HG03103 (cell line): ENCODE results near the gene CD79A.
"Not testable (repeated sequence)": the region's sequence is repeated elsewhere in the genome, so short reads cannot be mapped to it uniquely, and the experiment has no call there.

Experiments used
- ATAC-seq: cut with Tn5 transposase; IDR thresholded peaks from one replicate; pipeline ENCODE4 v1.9.1; 2021; ENCODE audit warnings: low read depth; ENCODE audit not compliant: unreplicated experiment

CD79A gene

DNA sequence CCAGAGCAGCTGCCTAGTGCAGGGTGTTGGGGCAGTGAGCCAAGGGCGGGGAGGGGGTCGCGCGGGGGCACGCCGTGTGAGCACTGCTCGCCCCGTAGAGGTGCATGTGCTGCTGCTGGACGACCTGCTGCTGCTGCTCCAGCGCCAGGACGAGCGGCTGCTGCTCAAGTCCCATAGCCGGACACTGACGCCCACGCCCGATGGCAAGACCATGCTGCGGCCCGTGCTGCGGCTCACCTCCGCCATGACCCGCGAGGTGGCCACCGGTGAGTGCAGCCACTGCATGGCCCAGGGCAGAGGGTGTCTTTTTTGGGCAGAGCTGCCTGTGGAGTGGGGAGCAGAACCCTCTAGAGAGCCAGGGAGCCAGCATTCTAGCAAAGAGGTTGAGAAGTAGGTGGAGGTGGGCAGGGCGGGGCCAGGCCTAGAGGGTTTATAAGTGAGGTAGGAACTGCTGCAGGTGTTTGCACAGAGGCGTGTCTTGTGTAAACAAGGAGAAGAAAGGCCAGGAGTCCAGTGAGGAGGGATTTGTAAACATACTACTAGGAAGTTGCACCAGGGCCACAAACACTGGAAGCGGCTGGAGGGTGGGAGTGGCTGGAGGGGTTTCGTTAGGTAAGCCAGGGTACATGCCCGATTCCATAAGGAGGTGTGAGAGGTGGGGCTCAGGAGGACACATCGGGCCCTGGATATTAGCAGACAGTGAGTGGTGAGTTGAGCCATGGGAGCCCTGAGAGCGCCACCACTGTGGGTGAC, 27.2 kb downstream of the CD79A start:
- no peak for ATAC-seq

DNA sequence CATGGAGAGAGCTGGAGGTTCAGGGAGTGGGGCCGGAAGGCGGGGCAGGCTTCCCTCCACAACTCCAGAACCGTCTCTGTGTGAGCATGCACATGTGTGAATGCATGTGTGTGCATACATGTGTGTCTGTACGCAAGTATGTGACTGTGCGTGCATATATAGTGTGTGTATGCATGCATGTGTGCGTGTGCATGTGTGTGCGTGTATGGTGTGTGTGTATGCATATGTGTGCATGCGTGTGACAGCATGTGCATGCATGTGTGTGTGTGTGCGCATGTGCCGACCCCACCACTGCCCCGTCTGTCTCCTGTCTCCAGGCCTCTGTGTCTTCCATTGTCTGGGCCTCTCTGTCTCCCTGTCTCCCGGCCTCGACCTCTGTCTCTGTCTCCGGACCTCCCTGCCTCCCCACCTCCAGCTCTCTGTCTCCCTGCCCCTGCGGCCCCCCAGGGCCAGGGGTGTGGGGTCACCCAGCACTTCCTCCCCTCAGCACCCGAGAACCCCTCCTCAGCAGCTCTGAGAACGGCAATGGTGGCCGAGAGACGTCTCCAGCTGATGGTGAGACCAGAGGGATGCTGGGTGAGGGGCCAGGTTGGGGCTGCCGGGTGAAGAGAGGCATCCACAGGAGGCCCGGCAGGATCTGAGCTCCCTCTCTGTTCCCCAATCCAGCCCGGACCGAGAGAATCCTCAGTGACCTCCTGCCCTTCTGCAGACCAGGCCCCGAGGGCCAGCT, 28.4 kb downstream of the CD79A start:
- ATAC-seq = no peak

DNA sequence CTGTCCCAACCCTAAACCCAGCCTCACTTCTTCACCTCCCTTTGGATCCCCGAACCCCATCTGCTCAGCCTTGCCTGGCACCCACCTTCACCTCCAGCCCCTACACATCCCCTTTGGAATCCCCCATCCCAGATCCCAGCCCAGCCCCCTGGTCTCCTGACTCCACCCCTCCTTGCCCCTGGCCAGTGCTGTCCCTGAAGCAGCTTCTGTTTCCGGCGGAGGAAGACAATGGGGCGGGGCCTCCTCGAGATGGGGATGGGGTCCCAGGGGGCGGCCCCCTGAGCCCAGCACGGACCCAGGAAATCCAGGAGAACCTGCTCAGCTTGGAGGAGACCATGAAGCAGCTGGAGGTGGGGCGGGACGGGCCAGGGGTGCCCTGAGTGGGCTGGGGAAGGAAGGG, 29.2 kb downstream of the CD79A start:
- ATAC-seq = no peak

DNA sequence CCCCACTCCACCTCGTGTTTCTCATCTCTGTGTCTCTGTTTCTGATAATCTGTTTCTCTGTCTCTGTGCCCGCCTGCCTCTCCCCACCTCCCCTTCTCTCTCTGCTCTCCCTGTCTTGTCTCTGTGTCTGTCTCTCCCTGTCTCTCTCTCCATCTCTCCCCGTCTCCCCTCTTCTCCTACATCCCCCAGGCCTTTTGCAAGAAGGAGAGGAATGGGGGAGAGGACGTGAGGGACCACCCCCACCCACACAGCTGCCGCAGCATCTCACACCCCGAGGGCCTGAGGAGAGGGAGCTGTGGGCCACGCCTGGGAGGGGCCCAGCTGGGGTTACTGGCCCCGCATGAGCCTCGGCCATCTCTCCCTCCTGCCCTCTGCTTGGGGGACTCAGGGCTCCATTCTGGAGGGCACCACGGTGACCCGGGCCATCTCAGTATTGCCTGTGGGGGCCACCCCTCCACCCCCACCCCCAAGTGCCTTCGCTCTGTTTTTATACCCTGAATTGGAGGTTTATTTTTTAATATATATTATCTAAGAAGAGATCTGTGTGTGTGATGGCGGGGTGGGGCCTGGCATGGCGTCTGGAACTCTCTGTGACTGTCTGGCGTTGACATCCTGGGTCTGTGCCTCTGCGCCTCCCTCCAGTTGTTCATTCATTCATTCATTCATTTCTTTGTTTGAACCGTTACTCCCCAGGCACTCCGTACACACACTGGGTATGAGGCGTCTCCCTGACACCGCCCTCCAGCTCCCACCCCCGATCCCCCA, 30.0 kb downstream of the CD79A start:
- no peak for ATAC-seq

DNA sequence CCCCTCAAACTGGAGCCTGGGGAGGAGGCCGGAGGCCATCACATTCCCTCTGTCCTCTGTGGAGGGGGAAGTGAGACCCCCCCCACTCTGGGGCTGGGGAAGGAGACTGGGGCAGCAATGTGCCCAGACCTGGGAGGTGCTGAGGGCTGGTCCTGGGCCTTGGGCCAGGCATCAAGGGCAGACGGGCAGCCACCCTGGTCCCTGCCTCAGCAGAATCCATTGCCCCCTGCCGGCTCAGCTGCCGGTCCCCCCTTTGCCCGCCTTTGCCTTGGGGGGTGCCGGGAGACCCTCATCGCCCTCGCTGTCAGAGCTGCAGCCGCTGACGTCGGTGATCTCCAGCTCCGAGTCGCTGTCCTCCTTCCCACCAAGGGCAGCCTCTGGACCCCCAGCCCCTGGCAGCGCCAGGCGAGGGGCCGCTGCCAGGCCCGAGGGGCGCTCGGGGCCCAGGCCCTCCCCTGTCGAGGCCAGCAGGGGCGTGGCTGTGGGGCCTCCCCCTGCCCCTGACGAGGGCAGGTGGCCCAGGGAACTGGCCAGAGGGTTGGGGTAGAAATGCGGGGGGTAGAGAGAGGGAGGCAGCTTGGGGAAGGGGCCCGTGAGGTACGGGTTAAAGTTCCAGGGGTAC, 31.0 kb downstream of the CD79A start:
- no peak for ATAC-seq

DNA sequence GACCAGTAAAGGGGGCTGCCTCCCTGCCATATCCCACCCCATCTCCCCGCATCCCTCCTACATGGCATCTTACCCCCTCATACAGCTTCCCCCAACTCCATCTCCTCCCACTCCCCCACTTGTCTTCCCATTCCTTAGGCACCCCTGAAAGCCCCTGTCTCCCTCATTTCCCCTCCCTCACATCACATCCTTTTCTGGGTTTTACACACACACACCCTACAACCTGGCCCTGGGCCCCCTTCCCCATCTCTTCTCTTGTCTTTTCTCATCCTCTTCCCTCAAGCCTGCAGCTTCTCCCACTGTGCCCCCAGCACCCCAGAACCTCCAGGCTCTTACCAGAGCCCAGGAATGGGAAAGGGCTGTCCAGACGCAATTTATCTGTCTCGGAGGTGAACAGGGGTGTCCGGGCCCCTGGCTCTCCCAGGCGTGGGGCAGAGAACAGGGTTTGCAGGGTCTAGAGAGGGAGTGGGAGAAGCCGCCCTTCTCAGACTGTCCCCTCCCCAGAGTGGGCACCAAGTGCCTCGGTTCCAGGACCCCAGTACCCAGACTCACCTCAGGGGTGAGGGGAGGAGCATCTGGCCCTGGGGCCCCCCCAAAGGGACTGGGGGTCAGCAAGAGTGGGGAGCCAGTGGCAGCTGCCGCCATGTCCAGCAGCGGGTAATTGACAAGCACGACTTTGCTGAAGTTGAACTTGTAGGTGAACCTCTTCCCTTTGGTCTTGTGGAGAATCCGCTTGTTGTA, 31.8 kb downstream of the CD79A start:
- ATAC-seq = no peak

DNA sequence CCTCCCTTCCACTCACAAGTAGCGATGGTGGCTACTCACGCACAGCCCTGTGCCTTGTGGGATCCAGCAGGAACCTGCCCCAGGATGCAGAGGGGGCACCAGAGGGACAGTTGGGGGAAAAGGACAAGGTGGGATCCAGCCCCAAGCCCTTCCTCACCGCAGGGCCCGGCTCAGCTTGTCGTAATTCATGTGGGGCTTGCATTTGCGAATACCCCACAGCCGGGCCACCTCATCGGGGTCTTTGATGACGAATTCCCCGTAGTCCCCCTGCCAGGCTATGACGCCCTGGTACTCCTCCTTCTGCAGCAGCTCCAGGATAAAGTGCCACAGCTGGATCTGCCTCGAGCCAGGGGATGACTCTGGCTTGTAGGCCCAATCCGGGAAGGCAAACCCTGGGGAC, 32.6 kb downstream of the CD79A start:
- ATAC-seq = no peak

DNA sequence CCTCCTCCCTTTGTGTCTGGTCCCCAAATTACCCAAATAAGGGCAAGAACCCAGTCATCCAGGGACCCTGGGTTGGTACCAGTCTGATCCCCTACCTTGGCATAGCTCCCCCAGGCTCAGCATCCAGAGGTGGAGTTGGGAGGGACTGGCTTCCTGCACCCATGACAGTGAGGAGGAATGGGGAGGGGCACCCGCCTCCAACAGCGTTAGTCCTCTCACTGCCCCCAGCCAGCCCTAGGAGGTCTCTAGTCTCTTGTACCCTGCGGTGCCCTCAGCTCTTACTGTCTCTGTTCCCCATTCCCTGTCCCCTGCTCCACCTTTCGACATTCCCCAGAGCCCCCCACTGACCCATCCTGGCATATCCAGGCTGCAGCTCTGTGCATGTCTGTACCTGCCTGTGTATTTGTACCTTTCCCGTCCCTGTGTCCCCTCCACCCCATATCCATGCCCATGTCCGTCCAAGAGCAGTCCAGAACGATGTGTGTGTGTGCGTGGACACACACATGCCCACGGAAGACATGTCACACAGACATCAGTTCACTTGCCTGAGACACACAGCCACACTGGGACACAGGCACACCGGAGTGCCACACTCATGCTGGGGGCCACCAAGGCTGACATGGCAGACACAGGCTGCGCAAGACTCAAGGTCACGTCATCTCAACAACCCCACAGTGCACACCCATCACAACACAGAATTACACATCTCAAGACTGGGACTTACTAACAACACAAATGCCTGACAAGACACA, 33.3 kb downstream of the CD79A start:
- no peak for ATAC-seq

DNA sequence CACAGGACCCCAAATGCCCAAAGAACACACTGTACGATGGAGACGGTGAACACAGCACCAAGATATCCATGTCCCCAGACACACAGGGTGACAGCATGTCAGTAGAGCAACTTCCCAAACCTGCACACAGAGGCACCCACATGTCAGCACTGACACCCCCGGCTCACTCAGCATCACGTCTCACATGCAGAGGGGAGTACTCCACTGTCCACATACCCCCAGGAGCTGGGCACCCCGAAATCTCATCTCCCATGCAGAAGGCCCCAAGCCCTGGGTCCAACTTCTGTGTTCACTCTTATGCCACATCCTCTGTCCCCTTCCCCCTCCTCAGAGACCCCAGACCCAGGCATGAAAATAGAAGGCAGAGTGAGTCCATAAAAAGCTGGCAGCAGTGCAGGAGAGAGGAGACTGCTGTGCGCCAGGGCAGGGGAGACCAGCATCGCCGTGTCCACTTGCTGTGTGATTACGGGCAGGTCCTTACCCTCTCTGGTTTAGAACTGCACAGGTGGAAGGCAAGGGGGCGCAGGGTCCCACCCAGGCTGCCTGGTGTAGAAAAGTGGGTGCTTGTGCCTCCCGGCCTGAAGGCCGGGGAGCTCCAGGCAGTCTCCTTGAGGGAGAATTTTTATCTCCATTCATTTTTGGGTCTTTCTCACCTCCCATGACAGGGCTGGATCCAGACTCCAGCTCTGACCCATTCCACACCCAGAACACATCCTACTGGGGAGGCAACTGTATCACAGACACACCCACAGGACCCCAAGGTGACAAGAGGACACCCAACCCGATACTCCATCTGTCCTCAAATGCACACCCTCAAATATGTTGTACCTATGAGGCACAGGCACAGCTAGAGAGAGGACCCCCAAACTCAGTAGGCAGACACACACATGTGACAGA, 34.2 kb downstream of the CD79A start:
- no peak for ATAC-seq

DNA sequence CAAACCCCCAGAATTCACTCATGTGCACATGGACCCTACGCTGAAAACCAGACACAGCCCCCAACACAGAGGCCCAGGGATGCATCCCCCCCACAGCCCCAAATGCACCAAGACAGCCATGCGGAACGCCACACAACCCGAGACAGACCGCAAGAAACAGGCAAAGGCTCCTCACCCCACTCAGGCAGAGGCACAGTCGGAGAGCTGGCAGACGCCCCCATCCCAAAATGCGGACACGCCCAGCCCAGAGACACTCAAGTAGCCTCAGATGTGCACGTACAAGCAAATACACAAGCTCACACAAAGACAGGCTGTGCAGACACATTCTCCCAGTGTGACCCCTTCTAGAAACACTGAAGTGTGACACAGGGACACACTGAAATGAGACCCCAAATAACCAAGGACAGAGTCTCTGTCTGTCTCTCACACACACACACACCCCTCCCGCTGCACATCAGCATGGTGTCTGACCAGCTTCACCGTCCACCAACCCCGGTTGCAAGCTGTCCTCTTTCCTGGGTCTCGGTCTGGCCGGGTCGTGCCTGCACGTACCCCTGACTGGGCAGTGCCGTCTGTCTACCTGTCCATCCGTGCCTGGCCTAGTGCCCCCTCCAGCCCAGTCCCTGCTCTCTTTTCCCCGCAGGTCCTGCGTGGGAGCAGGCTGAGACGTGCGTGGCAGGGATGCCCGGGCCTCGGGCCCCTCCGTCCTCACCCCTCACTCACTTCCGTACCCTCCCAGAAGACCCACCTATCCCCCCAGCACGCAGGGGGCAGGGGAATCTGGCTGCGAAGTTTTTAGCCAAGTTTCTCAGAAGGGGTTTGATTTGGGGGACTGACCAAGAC, 35.0 kb downstream of the CD79A start:
- ATAC-seq = no peak

DNA sequence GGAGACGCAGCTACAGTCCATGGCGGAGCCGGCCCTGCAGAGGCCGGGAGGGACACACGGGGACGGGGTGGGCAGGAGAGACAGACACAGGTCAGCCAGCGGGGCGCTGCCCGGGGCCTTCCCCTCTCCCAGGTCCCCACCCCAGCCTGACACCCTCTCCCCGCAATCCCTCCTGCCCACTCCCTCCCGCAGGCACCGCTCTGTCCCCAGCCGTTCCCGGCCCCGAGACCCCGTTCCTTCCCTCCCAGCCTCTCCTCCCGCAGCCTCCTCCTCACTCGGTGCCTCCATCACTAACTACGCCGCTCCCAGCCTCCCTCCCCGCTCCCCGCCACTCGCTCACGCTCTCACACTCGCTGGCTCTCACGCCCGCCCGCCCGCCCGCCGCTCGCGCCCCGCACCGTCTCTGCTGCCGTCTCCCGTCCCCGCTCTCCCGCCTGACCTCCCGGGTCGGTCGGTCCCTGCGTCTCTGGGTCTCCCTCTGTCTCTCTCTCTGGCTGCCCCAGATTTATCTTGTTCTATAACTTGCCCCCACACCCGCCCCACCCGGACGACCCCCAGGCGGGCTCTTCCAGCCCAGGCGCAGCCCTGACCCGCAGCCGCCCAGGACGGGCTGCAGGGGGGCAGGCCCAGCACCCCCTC, 35.9 kb downstream of the CD79A start:
- ATAC-seq = no peak

DNA sequence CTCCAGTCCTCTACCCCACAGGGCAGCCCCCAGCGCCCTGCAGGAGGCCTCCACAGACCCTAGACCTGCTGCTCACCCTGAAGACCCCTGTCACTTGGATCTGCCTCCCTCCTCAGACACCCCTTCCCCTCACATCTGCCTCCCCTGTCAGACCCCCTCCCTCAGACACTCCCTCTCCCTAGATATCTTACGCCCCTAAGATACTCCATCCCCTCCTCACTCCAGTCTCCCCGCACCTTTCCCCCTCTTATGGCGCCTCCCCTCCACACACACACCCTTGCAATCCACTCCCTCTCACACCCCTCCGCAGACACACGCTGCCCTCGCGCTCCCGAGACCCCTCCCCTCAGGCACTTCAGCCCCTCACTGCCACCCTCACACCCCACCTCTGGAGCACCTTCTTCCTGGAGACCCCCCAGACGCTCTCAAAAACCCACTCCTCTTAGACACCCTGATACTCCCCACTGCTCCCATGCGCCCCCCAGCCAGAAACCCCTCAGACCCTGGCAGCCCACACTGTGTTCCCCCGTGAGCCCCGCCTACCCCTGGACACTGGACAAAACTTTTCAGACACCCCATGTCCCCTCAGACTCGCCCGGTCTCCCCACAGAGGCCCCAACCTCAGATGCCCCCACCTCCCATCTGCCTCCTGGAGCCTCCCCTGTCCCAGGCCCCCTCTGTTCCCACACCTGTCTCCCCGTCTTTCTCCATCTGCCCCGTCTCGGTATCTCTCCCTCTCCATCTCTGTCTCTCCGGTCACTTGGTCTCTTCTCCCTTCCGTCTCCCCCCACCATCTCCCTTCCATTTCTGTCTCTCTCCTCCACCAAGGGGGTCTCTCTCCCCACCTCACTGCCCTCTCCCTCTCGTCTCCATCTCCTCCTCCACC, 36.7 kb downstream of the CD79A start:
- no peak for ATAC-seq

DNA sequence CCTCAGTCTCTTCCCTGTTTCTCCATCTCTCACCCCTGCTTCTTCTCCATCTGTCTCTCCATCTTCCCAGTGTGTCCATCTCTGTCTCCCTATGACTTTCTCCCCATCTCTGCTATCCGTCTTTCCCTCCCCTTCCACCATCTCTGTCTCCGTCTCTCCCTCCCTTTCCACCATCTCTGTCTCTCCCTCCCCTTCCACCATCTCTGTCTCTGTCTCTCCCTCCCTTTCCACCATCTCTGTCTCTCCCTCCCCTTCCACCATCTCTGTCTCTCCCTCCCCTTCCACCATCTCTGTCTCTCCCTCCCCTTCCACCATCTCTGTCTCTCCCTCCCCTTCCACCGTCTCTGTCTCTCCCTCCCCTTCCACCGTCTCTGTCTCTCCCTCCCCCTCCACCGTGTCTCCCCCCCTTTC, 37.4 kb downstream of the CD79A start:
- ATAC-seq = not testable (repeated sequence)

DNA sequence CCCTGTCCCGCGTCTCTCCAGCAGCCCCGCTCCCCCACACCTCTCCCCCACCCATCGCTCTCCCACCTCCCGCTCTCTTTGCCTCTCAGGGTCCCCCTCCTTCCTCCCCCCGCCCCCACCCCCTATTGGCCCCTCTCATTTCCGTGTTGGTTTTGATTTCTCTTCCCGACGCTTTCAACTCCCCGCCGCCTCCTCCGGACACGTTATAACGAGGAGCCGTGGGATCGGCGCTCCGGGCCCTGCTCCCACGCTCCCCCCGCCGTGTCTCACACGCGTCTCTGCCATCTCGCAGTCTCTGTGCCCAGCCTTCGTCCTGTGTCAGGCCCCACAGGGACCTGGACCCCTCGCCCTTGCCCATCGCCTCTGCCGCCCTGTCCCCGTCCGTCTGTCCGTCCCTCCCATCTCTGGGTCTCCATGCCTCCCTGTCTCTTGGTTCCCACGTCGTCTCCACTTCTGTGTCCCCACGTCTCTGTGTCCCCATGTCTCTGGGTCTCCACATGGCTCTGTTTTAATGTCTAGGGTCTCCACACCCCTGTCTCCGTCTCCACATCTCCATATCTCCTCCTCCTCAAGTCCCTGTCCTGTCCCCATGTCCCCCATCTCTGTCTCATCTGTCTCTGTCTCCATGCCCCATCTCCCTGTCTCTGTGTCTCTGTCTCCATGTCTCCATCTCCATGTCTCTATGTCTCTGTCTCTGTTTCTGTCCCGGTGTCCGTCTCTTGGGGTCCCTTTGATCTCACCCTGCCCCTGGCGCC, 38.1 kb downstream of the CD79A start:
- no peak for ATAC-seq

DNA sequence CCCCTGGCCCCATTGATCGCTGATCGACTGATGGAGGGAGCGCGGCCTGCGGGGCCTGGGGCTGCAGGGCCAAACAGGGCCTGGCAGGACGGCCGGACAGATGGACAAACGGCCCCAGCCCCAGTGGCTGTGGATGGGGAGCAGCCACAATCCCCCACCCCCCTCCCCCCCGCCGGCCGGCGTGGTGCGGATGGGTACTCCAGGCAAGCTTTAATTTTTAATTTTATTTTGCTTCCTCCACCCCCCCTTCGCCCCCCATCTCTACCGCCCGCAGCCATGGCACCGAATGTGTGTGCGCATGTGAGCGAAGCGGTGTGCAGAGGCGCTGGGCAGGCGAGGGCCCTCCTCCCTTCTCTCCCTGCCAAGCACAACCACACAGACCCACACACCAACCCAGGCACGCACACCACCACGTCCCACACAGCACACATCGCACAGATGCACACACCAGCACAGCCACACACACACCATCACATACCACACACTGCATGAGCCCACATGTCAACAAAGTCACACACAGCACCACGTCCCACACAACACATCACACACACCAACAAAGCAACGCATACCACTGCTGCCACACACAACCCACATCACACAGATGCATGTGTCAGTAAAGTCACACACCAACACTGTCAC, 38.8 kb downstream of the CD79A start:
- no peak for ATAC-seq
